CD4-positive, alpha-beta T cell treated with Interleukin-4 for 1 hour (primary cell): ENCODE measurements around the gene PCK1.

Experiments
- DNase-seq, 2 donors: peaks; one replicate each; pipeline ENCODE4 v3.0.0-alpha.2; 2020 to 2022

PCK1 gene

DNA sequence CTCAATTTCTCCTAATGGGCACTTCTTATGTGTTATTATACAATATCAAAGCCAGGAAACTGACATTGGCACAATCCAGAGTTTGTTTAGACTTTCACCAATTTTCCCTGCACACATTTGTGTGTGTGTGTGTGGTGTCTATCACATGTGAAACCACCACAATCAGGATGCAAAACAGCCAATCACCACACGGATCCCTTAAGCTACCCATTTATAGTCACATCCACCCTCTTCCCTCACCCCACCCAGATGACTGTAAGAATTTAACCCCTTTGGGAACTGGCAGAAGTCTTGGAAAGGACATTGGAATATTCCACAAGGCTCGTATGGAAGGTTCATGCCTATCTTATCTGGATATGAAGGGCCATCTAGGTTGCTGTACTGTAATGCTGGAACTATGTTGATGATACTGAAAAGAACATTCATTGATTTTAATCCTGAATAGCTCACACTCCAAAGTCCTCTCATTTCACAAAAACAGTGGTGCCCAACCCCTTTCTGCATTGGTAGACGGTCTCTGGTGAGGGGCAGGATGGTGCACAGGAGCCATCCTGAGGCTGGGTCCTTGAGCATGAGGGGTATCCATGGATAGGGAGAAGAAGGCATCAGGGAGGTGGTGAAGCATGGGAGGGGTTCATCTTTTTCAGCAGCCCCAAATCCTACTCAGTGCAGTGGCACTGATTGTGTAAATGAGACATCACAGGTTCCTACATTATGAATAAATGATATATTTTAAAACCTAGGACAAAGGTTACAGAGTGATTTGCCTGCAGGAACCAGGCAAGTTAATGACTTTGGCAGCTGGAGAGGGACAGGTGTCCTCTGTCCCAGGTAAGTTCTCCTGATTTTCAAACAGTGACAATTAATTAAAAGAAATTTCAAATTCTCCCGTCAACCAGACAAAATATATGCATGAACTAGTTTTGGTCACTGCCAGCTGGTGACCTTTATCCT lies 23.9 kb upstream of the PCK1 start:
- no peak for DNase-seq

- no peak for DNase-seq
Observed at GRCh38 chr20:57537822-57538221, 23.1 kb upstream of the PCK1 start.

GRCh38 chr20:57539889-57540288 lies 21.0 kb upstream of the PCK1 start:
- DNase-seq, result no peak

- DNase-seq, result no peak
Observed at GRCh38 chr20:57540890-57541580, 19.9 kb upstream of the PCK1 start.

GRCh38 chr20:57543754-57544153 lies 17.2 kb upstream of the PCK1 start:
- DNase-seq, result no peak

DNA sequence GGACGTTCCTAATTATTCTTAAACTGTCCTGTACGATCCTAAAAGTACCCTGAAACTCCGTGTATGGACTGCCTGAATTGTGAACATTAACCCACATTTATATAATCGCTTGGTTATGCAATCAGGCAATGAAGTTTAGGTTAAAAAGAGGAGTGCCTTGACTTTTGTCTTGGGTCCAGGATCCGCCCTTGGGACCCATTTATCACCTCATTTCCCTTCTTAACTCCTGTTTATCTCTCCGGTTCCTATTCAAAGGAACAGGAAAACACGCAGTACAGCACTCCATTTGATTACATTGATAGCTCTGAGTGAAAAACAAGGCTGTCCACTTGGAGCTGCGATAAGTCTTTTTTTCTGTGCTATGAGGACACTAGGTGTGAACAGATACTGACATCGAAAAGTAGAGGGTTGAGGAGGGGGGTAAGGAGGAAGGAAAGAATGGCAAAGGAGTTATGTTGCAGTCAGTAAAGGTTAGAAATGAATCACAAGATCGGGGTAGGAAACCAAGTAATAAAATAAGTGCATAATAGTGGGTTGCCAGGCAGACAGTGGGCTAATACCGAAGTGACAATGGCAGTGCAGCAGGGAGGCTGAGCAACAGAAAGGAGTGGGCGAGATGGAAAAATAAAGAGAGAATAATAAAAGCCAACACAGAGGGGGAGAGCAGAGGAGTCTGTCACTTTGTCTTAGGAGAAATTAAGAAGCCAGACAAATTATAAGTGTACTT lies 15.9 kb upstream of the PCK1 start:
- DNase-seq, result no peak

DNA sequence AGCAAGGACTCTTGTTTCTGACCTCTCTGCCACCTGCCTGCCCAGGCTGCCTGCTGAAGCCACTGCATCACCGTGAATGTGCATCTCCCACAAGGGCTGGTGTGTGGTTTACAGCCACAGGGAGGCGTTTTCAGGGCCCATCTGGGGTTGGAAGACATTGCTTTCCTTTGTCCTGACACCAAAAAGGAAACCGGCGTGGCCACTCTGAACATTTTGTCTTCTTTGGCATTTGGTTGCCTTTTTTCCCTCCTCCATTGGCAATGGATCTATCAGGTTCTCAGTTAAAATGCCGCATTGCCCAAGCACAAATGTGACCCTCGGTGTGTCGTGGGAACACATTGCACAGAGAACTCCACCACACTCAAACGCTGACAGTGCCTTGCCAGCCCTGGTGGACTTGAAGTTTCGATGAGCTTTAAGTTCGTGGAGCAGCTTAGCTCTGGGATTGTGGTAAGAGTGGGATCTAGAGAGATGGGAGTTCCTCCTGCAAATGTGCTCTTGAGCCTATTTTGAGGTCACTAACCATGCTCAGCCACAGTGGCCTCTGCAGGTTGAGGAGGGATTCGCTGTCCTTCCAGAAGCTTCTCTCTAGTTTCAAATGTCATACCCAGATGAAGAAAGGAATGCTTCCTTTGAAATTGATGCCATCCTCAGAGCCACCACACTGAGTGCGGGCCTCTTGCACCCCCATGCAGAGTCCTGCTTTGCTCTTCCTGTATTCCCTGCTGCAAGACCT lies 14.8 kb upstream of the PCK1 start:
- DNase-seq, result no peak

DNA sequence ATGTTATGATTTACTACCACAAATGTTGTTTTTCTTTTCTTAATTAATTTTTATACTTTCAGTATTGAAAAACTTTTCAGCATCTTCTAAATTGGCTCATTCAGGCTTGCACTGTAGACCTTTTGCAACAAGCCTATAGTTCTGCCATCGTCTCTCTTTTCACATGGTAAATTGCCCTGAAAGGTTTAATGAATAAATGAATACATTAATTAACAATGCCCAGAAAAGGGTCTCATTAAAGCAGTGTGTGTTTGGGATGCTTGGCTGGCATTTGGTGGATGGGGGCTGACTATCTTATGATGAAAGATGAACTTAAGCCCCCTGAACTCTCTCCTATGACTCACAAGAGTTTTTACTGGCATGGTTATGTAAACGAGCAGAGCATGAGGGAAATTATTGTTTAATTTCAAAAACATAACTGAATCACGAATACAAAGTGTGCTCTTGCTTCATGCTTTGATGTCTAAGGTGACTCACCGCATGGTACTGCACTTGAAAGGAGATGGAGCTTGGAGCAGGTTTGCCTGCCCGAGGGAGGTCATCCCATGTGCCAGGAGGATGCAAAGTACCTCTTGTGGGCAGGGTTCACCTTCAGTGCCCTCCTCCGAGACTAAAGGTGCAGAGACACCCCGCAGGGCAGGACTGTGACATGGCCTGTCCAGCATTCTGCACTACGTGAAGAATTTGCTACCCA lies 13.8 kb upstream of the PCK1 start:
- DNase-seq, result no peak

GRCh38 chr20:57548177-57549058 lies 12.5 kb upstream of the PCK1 start:
- DNase-seq, result no peak

DNA sequence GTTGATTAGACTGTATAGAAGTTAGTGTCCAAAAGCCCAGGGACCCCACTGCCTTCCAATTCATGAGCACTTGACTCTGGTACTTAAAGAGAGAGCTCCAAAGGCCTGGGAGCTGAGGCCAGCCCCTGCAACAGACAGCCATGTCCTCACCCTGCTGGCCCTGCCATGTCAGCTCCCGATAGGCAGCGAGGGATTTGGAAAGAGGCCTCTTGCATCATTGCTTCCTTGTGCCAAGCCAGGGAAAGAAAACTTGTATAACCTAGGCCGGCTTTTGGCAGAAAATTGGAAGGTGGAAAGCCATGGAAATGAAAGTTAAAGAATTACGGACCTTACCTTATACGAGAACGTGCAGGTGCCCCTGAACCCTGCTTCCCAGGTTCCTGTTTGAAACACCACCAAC lies 8.4 kb upstream of the PCK1 start:
- DNase-seq, result no peak

DNA sequence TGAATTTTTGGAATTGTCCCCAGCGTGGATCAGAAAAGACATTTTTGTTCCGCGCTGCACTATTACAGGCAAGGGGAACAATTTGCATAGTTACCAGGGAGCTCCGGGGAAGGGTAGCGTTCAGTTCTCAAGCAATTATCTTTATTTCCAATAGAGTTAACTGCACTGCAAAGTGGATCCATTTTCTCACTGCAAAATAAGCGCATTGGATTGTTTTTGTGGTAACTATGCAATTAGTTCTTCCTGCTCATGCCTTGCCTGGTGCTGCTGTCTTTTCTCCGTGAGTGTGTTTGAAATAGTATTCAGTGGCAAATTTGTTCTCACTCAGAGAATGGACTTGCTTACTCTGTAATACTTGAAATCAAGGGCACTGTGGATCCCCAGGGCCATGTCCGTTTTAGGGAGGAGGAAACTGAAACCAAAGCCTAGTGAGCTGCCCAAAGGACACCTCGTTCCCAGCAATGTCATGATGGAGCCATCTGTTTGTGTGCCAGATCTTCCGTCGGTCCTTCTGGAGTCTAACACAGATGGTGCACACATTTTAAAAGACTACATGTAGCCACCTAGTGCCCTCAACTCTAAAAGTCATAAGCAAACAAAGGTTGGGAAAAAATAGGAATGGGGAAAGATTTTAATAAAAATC lies 7.4 kb upstream of the PCK1 start:
- DNase-seq, result no peak

DNA sequence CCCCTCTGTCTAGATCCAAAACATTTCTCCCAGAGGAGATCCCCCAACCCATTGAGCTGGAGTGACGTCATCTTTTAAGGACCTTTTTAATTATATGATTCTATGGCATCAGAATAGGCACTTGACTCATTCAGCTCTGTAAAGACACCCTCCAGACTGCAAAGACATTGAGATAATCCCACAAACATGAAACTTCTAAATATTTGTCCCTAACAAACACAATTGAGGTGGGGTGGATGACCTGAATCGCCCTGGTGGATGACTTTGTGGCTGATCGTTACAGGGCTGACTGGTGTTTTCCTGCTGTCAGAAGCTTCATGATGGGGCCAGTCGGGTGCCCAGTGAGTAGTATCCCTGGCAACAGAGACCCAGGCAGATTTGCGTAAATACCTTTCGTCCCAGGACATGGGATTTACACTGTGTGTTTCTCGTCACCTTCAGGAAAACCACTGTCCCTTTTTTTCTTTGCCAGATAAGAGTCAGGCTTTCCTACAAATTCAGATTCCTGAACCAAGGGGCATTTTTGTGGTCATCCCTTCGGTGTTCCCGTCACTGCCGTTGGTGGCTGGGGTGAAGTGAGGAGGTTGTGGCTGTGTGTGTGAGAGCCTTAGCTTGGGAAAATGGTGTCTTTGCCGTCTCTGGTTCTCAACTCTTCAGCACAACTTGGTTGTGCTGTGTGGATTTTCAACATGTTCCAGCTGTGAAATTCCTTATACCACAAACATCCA lies 5.3 kb upstream of the PCK1 start:
- DNase-seq, result no peak

GRCh38 chr20:57556980-57557274 lies 4.0 kb upstream of the PCK1 start:
- DNase-seq, result no peak

DNA sequence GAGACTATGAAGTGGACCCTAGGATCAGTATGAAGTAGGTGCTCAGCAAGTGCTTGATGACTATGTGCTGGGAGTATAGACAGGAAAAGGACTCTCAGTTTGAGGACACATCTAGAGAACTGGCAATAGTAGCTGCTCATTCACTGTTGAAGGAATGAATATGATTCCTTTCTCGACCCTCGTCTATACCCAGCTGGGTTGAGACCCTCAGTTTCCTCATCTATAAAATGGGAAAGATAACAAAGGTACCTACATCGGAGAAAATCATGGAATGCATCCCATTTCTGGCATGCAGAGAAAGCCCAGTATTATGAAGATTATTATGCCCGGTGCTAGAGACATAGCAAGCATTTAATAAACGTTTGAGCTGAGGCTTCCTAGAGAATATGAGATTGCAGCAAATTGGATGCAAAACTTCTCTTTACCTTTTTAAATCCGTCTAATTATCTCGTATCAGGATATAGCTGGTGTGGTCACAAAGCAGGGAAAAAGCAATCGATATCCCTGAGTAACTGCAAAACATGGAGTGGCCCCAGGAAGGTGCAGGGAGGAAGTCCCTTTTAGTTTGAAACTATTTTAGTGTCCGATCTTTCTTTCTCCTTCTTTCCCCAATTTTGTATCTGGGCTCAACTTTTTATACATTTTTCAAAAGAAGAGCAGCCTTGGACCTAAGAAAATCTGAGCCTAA lies 2.8 kb upstream of the PCK1 start:
- no peak for DNase-seq

DNA sequence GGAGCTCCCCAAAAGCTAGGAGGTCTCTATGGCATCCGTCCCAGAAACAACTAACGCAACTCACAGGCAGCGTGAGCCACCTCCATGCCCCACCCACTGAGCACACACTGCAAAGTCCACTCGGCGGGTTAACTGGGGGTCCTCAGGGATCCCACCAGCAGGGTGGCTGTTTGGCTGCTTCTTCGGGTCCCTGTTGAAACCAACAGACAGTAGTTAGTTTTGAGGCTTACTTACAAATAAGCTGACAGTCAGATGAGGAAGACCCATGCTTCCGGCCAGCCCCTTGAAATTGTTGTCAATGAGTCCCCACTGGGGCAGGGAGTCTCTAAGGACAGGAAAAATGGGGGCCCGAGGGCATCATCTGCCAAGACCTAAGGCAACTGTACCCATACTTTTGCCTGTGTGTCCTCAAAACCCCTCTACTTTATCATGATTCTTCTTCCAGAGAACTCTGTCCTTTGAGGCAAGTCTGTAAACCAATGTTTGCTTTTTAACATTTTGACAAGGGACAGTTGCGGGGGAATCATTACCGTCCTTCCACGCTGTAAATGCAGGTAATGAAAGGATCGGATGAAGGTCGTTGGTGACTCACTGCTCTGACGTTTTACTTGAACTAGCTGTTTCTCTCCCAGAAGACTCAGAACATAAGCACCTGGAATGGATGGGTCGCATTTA lies 2.2 kb upstream of the PCK1 start:
- DNase-seq, result no peak

DNA sequence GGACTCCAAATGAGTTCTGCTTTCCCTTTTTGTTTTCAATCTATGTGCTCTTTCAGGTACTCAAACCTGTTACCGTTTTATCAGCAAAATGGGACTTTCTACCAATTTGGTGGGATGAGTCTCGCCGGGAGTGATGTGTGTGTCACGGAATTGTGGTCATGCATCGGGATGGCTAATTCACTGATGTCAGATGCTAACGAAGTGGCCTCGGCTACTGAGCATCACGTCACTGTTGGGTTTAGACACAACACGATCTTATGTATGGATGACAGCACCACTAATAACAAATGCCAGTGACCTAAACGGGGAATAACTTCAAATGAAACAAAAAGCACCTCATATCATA lies 1.6 kb upstream of the PCK1 start:
- no peak for DNase-seq

DNA sequence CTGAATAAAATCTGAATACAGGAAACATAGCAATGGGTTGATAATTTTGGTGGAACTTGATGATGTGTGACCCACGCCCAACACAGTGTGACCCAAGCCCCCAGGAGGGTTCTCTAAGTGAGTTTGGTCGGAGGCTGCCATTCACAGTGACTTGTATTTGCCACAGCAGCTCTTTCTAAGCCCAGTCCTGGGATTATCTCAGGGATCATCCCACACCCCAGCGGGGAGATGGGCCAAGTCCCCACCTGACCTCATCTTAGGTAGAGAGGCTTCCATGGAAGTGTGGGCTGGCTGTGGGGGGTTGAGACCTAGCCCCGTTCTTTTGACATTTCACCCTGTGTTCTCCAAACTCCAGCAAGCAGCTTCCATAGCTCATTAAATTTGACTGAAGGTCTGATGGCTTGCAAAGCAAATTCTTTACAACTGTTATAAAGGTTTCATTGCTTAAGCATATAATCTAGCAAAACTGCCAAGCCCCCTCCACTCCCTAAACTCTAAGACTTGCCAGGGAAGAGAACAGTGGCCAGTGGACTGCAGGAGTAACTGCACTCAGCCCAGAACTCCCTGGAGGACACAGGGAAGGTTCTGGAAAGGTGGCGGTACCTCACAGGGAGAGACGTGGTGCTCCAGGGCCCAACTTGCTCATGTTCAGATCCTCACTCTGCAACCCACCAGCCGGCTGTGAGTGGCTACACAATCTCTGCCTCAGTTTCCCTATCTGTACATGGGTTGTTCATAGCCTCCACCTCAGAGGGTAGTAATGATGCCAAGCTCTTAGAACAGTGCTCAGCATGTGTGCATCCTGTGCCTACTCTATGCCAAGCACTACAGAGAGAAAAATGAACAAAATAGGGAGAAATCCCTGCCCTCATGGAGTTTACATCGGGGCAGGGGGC lies 1.0 kb upstream of the PCK1 start:
- no peak for DNase-seq
